Medulla oblongata (tissue), 1 donor: ENCODE results near the gene LRMDA.
A peak's percentile ranks its signal among the peaks of the same experiment; 100 is the strongest.

Source experiments
- DNase-seq: peaks from one replicate; pipeline ENCODE4 v3.0.0-alpha.2; 2015; ENCODE audit errors: extremely low spot score

LRMDA gene

GRCh38 chr10:75866300-75866625 is 434.8 kb downstream of the LRMDA start:
- no peak for DNase-seq

GRCh38 chr10:75866731-75867130 is 435.3 kb downstream of the LRMDA start:
- DNase-seq, result no peak

- DNase-seq, result no peak
Observed at GRCh38 chr10:75868574-75868973, 437.1 kb downstream of the LRMDA start.

GRCh38 chr10:75870039-75870645 is 438.7 kb downstream of the LRMDA start:
- DNase-seq, result no peak

GRCh38 chr10:75875740-75876139 is 444.3 kb downstream of the LRMDA start:
- no peak for DNase-seq

GRCh38 chr10:75876710-75877109 is 445.3 kb downstream of the LRMDA start:
- DNase-seq, result no peak

- DNase-seq, result no peak
Observed at GRCh38 chr10:75877877-75878276, 446.5 kb downstream of the LRMDA start.

- no peak for DNase-seq
Observed at GRCh38 chr10:75878586-75878985, 447.2 kb downstream of the LRMDA start.

GRCh38 chr10:75880031-75880775 is 448.8 kb downstream of the LRMDA start:
- DNase-seq, result no peak

GRCh38 chr10:75883081-75884072 is 452.0 kb downstream of the LRMDA start:
- no peak for DNase-seq

- DNase-seq, result no peak
Observed at GRCh38 chr10:75884808-75885207, 453.4 kb downstream of the LRMDA start.

GRCh38 chr10:75887369-75887768 is 455.9 kb downstream of the LRMDA start:
- no peak for DNase-seq

- DNase-seq, result no peak
Observed at GRCh38 chr10:75887992-75888680, 456.7 kb downstream of the LRMDA start.

GRCh38 chr10:75889051-75889450 is 457.6 kb downstream of the LRMDA start:
- DNase-seq, result no peak

- DNase-seq, result no peak
Observed at GRCh38 chr10:75894761-75895160, 463.3 kb downstream of the LRMDA start.

GRCh38 chr10:75895259-75895658 is 463.8 kb downstream of the LRMDA start:
- no peak for DNase-seq

- DNase-seq, result no peak
Observed at GRCh38 chr10:75899816-75900390, 468.5 kb downstream of the LRMDA start.

GRCh38 chr10:75902816-75903215 is 471.4 kb downstream of the LRMDA start:
- no peak for DNase-seq

- DNase-seq, result no peak
Observed at GRCh38 chr10:75904499-75905283, 473.3 kb downstream of the LRMDA start.

GRCh38 chr10:75905490-75905889 is 474.1 kb downstream of the LRMDA start:
- no peak for DNase-seq

GRCh38 chr10:75910032-75910431 is 478.6 kb downstream of the LRMDA start:
- DNase-seq, result peak; percentile 36
